Hepatocyte (in vitro differentiated cells): ENCODE measurements around the gene CFAP69. TPM values are rescaled to one million over a fixed set of nuclear protein-coding genes. Genes with fewer than 3 reads are reported as not detected.
A peak's percentile ranks its signal among the peaks of the same experiment; 100 is the strongest.
"Not testable (repeated sequence)": the region's sequence is repeated elsewhere in the genome, so short reads cannot be mapped to it uniquely, and the experiment has no call there.

Experiments used
- DNase-seq: peaks from one replicate; pipeline ENCODE4 v3.0.0-alpha.2; 2016; ENCODE audit warnings: low spot score
- H2AFZ ChIP-seq: fragments of 200-600 bp; sonication (generic); 2 replicates; pipeline ENCODE4 v1.6.0; 2016; ENCODE audit warnings: antibody characterized with exemption, mild to moderate bottlenecking
- H3K27ac ChIP-seq: fragments of 200-600 bp; sonication (generic); 2 replicates; pipeline ENCODE4 v1.5.1; 2016; ENCODE audit warnings: mild to moderate bottlenecking
- H3K27me3 ChIP-seq: fragments of 200-600 bp; sonication (generic); 2 replicates; pipeline ENCODE4 v1.6.1; 2016
- H3K36me3 ChIP-seq: fragments of 200-600 bp; sonication (generic); replicated peaks from 2 replicates; pipeline ENCODE4 v1.5.1; 2016; ENCODE audit warnings: low read depth; ENCODE audit not compliant: insufficient read depth
- H3K4me1 ChIP-seq: fragments of 200-600 bp; sonication (generic); 2 replicates; pipeline ENCODE4 v1.5.1; 2016; ENCODE audit warnings: mild to moderate bottlenecking, moderate library complexity; ENCODE audit not compliant: insufficient read depth
- H3K4me2 ChIP-seq: fragments of 200-600 bp; sonication (generic); 2 replicates; pipeline ENCODE4 v1.6.0; 2016
- H3K4me3 ChIP-seq: fragments of 200-600 bp; sonication (generic); 2 replicates; pipeline ENCODE4 v1.5.1; 2016; ENCODE audit warnings: mild to moderate bottlenecking
- H3K79me2 ChIP-seq: fragments of 200-600 bp; sonication (generic); 2 replicates; pipeline ENCODE4 v1.6.0; 2017; ENCODE audit warnings: mild to moderate bottlenecking
- H3K9me2 ChIP-seq: fragments of 200-600 bp; sonication (generic); replicated peaks from 2 replicates; pipeline ENCODE4 v1.6.0; 2017; ENCODE audit warnings: mild to moderate bottlenecking; ENCODE audit not compliant: insufficient read depth
- H3K9me3 ChIP-seq: fragments of 200-600 bp; sonication (generic); 2 replicates; pipeline ENCODE4 v1.5.1; 2016; ENCODE audit warnings: low read depth, mild to moderate bottlenecking
- H4K20me1 ChIP-seq: fragments of 200-600 bp; sonication (generic); 2 replicates; pipeline ENCODE4 v1.6.0; 2016; ENCODE audit warnings: mild to moderate bottlenecking; ENCODE audit not compliant: insufficient read depth, poor library complexity, severe bottlenecking
- CTCF ChIP-seq: fragments of 200-600 bp; sonication (generic); IDR thresholded peaks from 2 replicates; pipeline ENCODE4 v1.5.1; 2016; ENCODE audit warnings: antibody characterized with exemption, mild to moderate bottlenecking; ENCODE audit not compliant: poor library complexity
- EZH2 ChIP-seq: fragments of 200-600 bp; sonication (generic); IDR thresholded peaks from 2 replicates; pipeline ENCODE4 v1.6.1; 2016; ENCODE audit warnings: antibody characterized with exemption, mild to moderate bottlenecking, borderline replicate concordance
- EZH2phosphoT487 ChIP-seq: fragments of 200-600 bp; sonication (generic); IDR thresholded peaks from one replicate; pipeline ENCODE4 v1.6.1; 2018; ENCODE audit warnings: antibody characterized with exemption, mild to moderate bottlenecking, low read depth, moderate library complexity; ENCODE audit not compliant: unreplicated experiment, severe bottlenecking
- WGBS: methylation state at CpG from one replicate; pipeline ENCODE4 v1.1.6; 2016; ENCODE audit warnings: low lambda C conversion rate; ENCODE audit errors: missing lambda C conversion rate; 5-methylcytosine and 5-hydroxymethylcytosine counted together
- polyA plus RNA-seq: library from polyadenylated mRNA; unstranded; fragments of >200 nt; fragmentation: Nextera tagmentation; extraction: Ambion mirVana; gene quantifications from 2 replicates; pipeline ENCODE4 v1.2.1, GENCODE V29; 2016
- total RNA-seq: library from RNA; depleted of rRNA; stranded (reverse); fragments of >200 nt; gene quantifications from 2 replicates; pipeline ENCODE4 v1.2.3, GENCODE V29; 2014

CFAP69 gene
- total and polyA plus RNA-seq, 2 experiments from 2014 or later, result 1.6 to 4.3 TPM

- WGBS, result under 1% methylated on average over 37 of the region's 37 CpGs
- H3K27ac ChIP-seq, result peak within 1 kb of the TSS; percentile 88
- no peaks in the 10 kb centered on the region for H3K4me1 ChIP-seq
- no peaks in the 10 kb centered on the region for H3K9me2 ChIP-seq
- no peaks in the 10 kb centered on the region for H3K9me3 ChIP-seq
- DNase-seq, result peak; percentile 98
- H4K20me1 ChIP-seq, result no peaks in the 10 kb centered on the region
- no peak for TF ChIP-seq EZH2phosphoT487
- no peak for TF ChIP-seq EZH2
- TF ChIP-seq CTCF, result peak; percentile 56
- H2AFZ ChIP-seq, result peak within 1 kb of the TSS; percentile 95
- no peaks in the 10 kb centered on the region for H3K36me3 ChIP-seq
- H3K27me3 ChIP-seq, result no peaks in the 10 kb centered on the region
- peak within 1 kb of the TSS; percentile 66 for H3K4me3 ChIP-seq
- peak within 1 kb of the TSS; percentile 80 for H3K4me2 ChIP-seq
- peaks cover 46% of the 10 kb centered on the region for H3K79me2 ChIP-seq
These were observed 101.6 kb downstream of the CFAP69 start, which contains the start of gene GTPBP10 for GRCh38 chr7:90346336-90347125. Gene GTPBP10, plus strand, starts transcription at chr7:90346716. Its CDS starts 26 bp downstream, at chr7:90346742.

GRCh38 chr7:90347759-90348158 is 102.8 kb downstream of the CFAP69 start:
- peak overlapping the region; percentile 80 for H3K4me2 ChIP-seq
- no peaks in the 10 kb centered on the region for H3K36me3 ChIP-seq
- no peaks in the 10 kb centered on the region for H3K9me3 ChIP-seq
- H3K27me3 ChIP-seq, result no peaks in the 10 kb centered on the region
- DNase-seq, result no peak
- H3K27ac ChIP-seq, result no peak overlapping the region
- H3K9me2 ChIP-seq, result no peaks in the 10 kb centered on the region
- peaks cover 57% of the 10 kb centered on the region for H3K79me2 ChIP-seq
- 91% methylated on average over 4 of the region's 4 CpGs for WGBS
- no peak overlapping the region for H2AFZ ChIP-seq
- H4K20me1 ChIP-seq, result no peaks in the 10 kb centered on the region
- H3K4me1 ChIP-seq, result no peaks in the 10 kb centered on the region
- no peak for TF ChIP-seq EZH2
- no peak for TF ChIP-seq CTCF
- no peak for TF ChIP-seq EZH2phosphoT487
- H3K4me3 ChIP-seq, result peak overlapping the region; percentile 51

DNA sequence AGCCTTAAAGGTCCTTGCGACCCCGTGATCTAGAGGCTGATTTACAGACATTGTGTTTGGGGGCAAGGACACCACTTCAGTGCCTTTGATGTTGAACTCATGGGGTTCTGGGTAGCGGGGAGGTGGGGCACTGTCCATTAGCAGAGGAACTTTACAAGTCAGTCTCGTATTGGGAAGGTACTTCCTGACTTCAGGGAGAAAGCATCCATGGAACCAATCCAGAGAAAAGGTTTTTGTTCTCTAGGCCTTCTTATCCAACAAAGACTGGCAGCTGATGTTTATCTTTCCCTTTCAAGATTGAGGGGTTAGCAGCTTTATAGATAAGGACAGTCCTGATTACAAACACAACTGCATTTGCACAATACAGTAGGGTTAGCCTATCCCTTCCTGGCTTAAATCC is 104.3 kb downstream of the CFAP69 start:
- peaks cover 64% of the 10 kb centered on the region for H3K79me2 ChIP-seq
- H3K4me3 ChIP-seq, result no peak overlapping the region
- DNase-seq, result no peak
- H3K9me2 ChIP-seq, result no peaks in the 10 kb centered on the region
- no peak overlapping the region for H3K4me2 ChIP-seq
- no peaks in the 10 kb centered on the region for H3K4me1 ChIP-seq
- WGBS, result 56% methylated on average over 4 of the region's 4 CpGs
- TF ChIP-seq EZH2phosphoT487, result no peak
- no peak for TF ChIP-seq CTCF
- no peak for TF ChIP-seq EZH2
- H3K9me3 ChIP-seq, result no peaks in the 10 kb centered on the region
- H4K20me1 ChIP-seq, result no peaks in the 10 kb centered on the region
- no peak overlapping the region for H2AFZ ChIP-seq
- H3K36me3 ChIP-seq, result no peaks in the 10 kb centered on the region
- H3K27ac ChIP-seq, result no peak overlapping the region
- H3K27me3 ChIP-seq, result no peaks in the 10 kb centered on the region

DNA sequence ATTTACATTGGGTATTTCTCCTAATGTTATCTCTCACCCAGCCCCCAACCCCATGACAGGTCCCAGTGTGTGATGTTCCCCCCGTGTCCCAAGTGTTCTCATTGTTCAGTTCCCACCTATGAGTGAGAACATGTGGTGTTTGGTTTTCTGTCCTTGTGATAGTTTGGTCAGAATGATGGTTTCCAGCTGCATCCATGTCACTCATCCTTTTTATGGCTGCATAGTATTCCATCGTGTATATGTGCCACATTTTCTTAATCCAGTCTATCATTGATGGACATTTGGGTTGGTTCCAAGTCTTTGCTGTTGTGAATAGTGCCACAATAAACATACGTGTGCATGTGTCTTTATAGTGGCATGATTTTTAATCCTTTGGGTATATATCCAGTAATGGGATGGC is 105.1 kb downstream of the CFAP69 start:
- DNase-seq, H3K27ac ChIP-seq, H3K36me3 ChIP-seq, H3K9me2 ChIP-seq, H3K4me1 ChIP-seq, H3K4me3 ChIP-seq, H3K27me3 ChIP-seq, H4K20me1 ChIP-seq, H2AFZ ChIP-seq, H3K4me2 ChIP-seq, H3K9me3 ChIP-seq: not testable (repeated sequence)
- WGBS, result 93% methylated on average over 3 of the region's 3 CpGs
- H3K79me2 ChIP-seq, result peaks cover 64% of the 10 kb centered on the region
